Pulmonary artery endothelial cell (primary cell): ENCODE results near the gene MRLN. TPM values are rescaled to one million over a fixed set of nuclear protein-coding genes. Genes with fewer than 3 reads are reported as not detected.

Experiments
- DNase-seq: peaks from one replicate; pipeline ENCODE4 v3.0.0-alpha.2; 2011; ENCODE audit warnings: low read depth, low spot score
- total RNA-seq: library from RNA; depleted of rRNA; stranded (reverse); fragments of >200 nt; gene quantifications from 2 replicates; pipeline ENCODE4 v1.2.3, GENCODE V29; 2014

The MRLN gene
- total RNA-seq, 1 donor from 2014 or later: not detected

DNA sequence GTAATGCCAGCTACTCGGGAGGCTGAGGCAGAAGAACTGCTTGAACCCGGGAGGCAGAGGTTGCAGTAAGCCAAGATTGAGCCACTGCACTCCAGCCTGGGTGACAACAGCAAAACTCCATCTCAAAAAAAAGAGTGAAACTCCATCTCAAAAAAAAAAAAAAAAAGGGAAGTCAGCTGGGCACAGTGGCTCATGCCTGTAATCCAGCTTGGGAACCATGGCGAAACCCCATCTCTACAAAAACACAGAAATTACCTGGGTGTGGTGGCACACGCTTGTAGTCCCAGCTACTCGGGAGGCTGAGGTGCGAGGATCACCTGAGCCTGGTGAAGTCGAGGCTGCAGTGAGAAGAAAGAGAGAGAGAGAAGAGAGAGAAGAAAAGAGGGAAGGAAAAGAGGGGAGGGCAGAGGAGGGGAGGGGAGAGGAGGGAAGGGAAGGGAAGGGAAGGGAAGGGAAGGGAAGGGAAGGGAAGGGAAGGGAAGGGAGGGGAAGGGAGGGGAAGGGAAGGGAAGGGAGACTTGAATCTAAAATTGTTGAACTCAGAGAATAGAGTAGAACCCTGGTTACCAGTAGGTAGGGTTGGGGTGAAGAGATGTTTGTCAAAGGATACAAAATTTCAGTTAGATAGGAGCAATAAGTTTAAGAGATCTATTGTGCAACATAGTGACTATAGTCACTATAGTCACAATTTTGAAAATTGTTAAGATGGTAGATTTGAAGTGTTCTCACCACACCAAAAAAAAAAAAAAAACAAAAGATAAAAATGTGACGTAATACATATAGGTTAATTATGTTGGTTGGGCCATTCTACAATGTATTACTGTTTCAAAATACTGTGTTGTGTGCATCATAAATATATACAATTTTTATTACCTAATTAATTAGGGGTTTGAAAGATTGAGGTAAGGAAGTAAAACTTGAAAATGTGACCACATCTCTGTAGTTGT, 46.1 kb downstream of the MRLN start:
- DNase-seq: no peak

DNA sequence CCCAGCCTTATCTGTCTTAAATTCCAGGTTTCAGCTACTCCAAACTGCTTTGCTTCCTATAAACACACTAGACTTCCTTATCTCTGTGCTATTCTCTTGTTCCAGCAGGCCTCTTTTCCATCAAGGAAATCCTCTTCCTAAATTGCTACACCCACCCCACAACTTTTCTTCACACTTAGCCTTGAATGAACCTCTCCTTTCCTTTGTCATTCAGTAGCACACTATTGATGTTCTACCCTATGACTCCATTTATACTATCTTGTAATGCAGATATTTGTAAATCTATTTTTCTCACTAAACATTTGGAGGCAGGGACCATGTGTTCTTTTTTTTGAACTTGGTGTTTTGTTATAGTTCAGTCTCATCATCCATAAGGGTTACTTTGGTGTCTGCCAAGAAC, 47.3 kb downstream of the MRLN start:
- DNase-seq: no peak

DNA sequence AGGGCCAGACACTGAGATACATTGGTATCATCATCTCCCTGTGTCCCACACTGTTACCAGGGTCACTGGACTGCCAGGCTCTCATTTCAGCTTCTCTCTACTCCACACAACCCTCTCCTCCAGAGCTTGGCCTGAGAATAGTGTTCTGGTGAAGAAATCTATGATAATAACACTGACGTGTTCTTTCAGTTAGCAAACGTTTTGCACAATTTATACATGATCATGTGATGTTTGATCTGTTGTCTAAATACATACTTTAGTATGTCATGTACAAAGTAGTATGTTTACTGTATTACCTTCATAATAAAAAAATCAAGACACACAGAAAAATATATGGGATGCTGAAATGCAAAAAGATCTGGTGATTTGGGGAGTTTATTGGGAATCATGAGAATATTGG, 48.6 kb downstream of the MRLN start:
- DNase-seq: no peak

DNA sequence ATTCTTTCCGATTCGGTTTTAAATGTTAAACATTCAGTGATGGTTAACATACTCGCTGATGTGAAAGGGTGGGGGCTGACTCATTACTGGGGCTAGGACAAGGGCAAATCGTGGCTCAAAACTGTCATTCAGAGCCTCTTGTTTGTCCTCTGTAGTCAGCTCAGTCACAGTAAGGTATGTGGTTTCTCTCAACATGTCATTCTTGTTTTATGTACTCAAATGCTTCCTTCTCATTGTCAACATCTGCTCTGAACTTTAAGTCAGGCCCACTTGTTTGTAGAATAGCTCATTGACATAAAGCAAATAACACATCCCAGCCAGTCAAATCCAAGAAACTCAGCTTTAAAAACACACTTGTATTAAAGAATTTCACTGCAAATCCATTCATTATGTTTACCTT, 50.9 kb downstream of the MRLN start:
- DNase-seq: no peak

DNA sequence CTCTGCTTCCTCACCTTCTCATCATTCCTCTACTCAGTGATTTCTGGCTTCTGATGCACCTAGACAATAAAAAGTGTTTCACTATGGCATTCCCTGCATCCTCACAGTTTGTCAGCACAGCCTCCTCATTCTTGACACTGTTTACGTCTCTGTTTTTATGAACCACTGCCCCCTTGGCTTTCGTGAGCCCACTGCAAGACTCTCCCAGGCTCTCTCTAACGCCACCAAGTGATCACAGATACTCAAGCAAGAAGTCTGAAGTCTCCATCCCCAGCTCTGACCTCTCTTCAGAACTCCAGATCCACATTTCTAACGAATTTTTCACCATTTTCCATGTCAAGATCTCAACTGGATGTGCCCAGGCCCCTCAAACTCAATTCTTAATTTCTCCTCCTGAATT, 52.5 kb downstream of the MRLN start:
- DNase-seq: no peak

DNA sequence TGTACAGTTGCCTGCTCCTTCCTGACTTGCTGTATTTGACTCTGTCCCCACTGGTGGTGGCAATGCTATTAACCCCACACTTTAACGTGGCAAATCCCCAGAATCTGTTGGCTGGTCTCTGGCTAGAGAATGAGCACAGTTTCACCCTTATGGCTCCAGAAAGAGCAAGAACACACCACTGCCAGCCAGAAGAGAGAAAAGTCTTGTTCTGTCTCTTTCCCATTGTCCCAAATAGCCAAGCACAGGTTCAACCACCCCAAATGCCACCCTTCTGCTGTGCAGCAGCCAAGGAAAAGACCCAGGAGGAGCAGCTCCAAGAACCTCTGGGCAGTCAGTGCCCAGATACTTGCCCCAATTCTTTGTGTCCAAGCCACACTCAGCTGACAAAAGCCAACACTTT, 54.9 kb downstream of the MRLN start:
- DNase-seq: no peak

DNA sequence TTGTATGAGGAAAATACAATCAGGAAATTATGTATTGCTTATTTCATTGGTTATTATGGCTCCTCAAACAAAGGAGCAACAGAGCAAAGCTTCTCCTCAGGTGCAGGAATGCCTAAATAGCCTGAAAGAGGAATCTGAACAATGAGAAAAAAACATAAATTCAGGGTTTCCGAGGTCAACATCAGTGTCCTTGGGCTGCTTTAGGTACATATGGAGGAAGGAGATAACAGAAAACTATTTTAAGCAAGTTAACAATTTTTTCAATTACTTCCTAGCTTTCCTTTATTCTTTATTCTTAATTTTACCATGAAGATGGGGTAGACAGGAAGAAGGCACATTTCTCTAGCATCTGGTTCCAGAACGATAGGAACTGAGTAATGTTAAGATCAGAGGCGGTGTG, 57.6 kb downstream of the MRLN start:
- DNase-seq: no peak

DNA sequence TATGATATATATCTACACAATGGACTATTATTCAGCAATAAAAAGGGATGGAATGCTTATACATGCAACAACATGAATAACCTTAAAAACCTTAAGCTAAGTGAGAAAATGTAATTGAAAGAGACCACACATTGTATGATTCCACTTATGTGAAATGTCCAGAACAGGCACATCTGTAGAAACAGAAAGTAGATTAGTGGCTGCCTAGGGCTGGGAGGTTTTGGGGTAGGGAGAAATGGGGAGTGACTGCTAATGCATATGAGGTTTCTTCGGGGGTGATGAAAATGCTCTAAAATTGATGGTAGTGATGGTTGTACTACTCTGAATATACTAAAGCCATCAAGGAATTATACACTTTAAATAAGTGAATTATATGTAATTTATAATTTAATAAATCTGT, 58.3 kb downstream of the MRLN start:
- no peak for DNase-seq

DNA sequence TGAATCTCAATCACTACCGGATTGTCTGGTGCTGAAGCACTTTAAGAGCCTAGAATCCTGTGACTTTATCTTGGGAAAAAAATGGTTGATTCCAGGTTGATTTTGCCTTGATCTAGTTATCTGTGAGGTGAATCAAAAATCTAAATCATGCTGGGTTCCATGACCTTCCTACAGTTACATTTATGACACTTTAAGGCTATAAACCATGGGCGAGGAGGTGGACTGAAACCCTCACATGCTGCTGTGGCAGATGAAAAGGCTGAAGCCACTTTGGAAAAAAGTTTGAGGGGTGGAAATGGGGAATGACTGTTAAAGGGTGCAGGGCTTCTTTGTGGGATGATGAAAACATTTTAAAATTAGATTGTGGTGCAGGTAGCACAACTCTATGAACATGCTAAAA, 61.1 kb downstream of the MRLN start:
- no peak for DNase-seq

DNA sequence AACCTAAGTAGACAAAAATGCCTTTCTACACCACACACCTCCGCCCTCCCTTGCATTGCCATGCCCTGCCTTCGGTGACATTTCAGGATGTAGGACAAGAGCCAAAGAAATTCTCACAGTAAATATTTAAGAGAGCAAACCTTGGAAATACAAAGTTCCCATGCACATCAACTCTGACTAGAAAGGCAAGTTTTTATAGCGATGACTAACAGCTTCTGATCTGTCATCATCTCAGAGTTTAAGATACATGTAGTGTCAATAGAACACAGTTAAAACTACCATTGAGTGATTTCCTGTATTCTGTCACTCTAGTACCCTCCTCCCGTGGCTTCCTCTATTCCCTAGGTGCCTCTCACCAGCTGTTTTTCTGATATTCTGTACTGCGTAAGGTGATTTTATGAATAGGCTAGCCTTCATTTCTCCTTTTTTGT, 64.3 kb downstream of the MRLN start:
- DNase-seq: no peak

DNA sequence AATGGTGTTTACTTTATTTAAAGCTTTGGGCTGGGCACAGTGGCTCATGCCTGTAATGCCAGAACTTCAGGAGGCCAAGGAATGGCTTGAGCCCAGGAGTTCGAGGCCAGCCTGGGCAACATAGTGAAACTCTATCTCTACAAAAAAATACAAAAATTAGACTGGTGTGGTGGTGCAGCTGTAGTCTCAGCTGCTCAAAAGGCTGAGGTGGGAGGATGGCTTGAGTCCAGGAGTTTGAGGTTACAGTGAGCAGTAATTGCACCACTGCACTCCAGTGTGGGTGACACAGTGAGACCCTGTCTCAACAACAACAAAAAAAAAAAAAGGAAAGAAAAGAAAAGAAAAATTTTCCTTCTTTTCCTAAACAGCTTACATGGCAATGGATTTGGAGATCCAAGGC, 65.6 kb downstream of the MRLN start:
- no peak for DNase-seq

Other genes starting within 250 kb of the MRLN start
- 0.07 TPM in 1 of 2 replicates, not detected in the other for gene SLC16A9, start 43.6 kb downstream of the MRLN start, total RNA-seq
- gene CCDC6, start 153.1 kb upstream of the MRLN start, total RNA-seq: 24.1 and 27.3 TPM in 2 replicates